DND-41 (cell line): ENCODE data around the gene DEFB124.
"Not testable (repeated sequence)": the region's sequence is repeated elsewhere in the genome, so short reads cannot be mapped to it uniquely, and the experiment has no call there.

ENCODE experiments used
- CTCF ChIP-seq: IDR thresholded peaks from 2 replicates; pipeline ENCODE4 v1.5.1; 2012; ENCODE audit warnings: borderline replicate concordance, low read length, moderate library complexity, mild to moderate bottlenecking; ENCODE audit not compliant: poor library complexity, severe bottlenecking; ENCODE audit errors: extremely low read depth
- EZH2 ChIP-seq: IDR thresholded peaks from 3 replicates; pipeline ENCODE4 v1.6.1; 2012; ENCODE audit warnings: borderline replicate concordance, low read depth, mild to moderate bottlenecking, moderate library complexity, low read length, inconsistent platforms; ENCODE audit not compliant: severe bottlenecking

- TF ChIP-seq CTCF, EZH2: not testable (repeated sequence)
Measured at GRCh38 chr20:31426891-31427551, 47.9 kb downstream of the DEFB124 start.
